ENCODE results near the gene CTSA. TPM values are rescaled to one million over a fixed set of nuclear protein-coding genes. Genes with fewer than 3 reads are reported as not detected.

Gene CTSA
- total RNA-seq, 2 experiments from 2014 or later: 34.5 to 40.2 TPM

GRCh38 chr20:45934046-45934585, 43.0 kb downstream of the CTSA start:
- Mint-ChIP-seq H3K4me3 (peak overlapping the region; percentile 95), H3K27me3 (no peaks in the 10 kb centered on the region), H3K4me1 (ENCODE audit: low read depth) (peaks cover 25% of the 10 kb centered on the region), H3K9me3 (no peaks in the 10 kb centered on the region), H3K27ac (peak overlapping the region; percentile 96), H3K36me3 (ENCODE audit: low read depth) (peaks cover 13% of the 10 kb centered on the region)
- intact Hi-C loops (cut with micrococcal nuclease): loop anchor here (2.0 to 10.0 kb wide), 2 partner anchors 49 to 109 kb away; partner anchors contain the start of gene TNNC2
- CTCF ChIA-PET: interaction anchor here (0.7 to 9.3 kb wide), 14 partner anchors 10 to 135 kb away, joined by 3 to 74 read pairs (median 4); partner anchors contain the start of genes NEURL2 and ZSWIM1
- POLR2A ChIA-PET: interaction anchor here (0.9 to 8.9 kb wide), 19 partner anchors 8 to 473 kb away, joined by 3 to 119 read pairs (median 8); partner anchors contain the start of genes CTSA, ELMO2, NEURL2 and PLTP
- no peak for TF ChIP-seq CTCF (IDR thresholded peaks at IDR 0.05)
- ATAC-seq: peak; percentile 12
- DNase-seq: peak; percentile 70

GRCh38 chr20:45934586-45935415, 43.7 kb downstream of the CTSA start, which contains the start of gene PCIF1:
Gene PCIF1 (plus strand): TSS chr20:45934683. CDS start chr20:45939000, 4,317 bp downstream.
- peaks cover 18% of the 10 kb centered on the region for H3K36me3 Mint-ChIP-seq (ENCODE audit: low read depth)
- no peak for TF ChIP-seq CTCF (IDR thresholded peaks at IDR 0.05)
- peak within 1 kb of the TSS; percentile 96 for H3K27ac Mint-ChIP-seq
- no peaks in the 10 kb centered on the region for H3K9me3 Mint-ChIP-seq
- ATAC-seq (peak; percentile 84), DNase-seq (peak; percentile 99)
- intact Hi-C loops (cut with micrococcal nuclease): loop anchor here (2.0 to 10.0 kb wide), 2 partner anchors 50 to 110 kb away; partner anchors contain the start of gene TNNC2
- ChIA-PET POLR2A (interaction anchor here (0.9 to 8.9 kb wide), 19 partner anchors 9 to 472 kb away, joined by 3 to 119 read pairs (median 11); partner anchors contain the start of genes CTSA, ELMO2, NEURL2 and PLTP), CTCF (interaction anchor here (1.0 to 9.3 kb wide), 10 partner anchors 9 to 136 kb away, joined by 3 to 74 read pairs (median 4); no protein-coding TSS in a partner anchor)
- H3K4me1 Mint-ChIP-seq (ENCODE audit: low read depth): peaks cover 25% of the 10 kb centered on the region
- H3K4me3 Mint-ChIP-seq: peak within 1 kb of the TSS; percentile 95
- no peaks in the 10 kb centered on the region for H3K27me3 Mint-ChIP-seq

DNA sequence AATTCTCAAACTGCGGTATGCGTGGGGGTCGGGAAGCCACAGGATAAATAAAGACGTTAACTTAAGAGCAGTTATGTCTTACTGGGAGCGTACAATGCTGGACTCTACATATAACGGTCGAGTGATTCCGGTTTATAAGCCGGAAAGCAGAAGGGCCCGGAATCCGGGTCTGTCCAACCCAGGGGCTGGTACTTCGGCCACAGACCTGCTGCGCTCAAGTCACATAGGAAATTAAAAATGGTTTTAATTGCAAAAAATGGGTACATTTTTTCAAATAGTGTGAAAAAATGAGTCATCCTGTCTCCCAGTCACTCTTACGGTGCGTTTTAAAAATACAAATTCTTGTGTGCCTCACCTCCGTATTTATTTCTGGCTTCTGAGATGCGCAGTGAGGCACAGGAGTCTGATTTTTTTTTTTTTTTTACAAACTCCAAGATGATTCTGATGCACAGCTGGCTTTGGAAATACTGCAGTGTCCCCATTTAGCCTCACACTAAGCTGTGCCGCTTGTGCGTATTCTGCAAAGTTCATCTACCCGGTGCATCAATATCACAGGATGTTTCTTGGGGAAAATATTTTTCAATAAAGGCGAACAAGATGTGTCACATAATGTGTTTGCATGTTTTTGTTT, 44.4 kb downstream of the CTSA start:
- peaks cover 22% of the 10 kb centered on the region for H3K36me3 Mint-ChIP-seq (ENCODE audit: low read depth)
- ChIA-PET CTCF (interaction anchor here (1.2 to 9.3 kb wide), 4 partner anchors 8 to 136 kb away, joined by 3 to 74 read pairs (median 4); no protein-coding TSS in a partner anchor), POLR2A (interaction anchor here (1.1 to 8.9 kb wide), 16 partner anchors 10 to 122 kb away, joined by 3 to 119 read pairs (median 12); partner anchors contain the start of genes CTSA, NEURL2, PLTP and UBE2C)
- intact Hi-C loops (cut with micrococcal nuclease): loop anchor here (2.0 to 10.0 kb wide), 2 partner anchors 51 to 111 kb away; partner anchors contain the start of gene TNNC2
- no peaks in the 10 kb centered on the region for H3K9me3 Mint-ChIP-seq
- H3K4me1 Mint-ChIP-seq (ENCODE audit: low read depth): peaks cover 25% of the 10 kb centered on the region
- no peak for TF ChIP-seq CTCF (IDR thresholded peaks at IDR 0.05)
- H3K27ac Mint-ChIP-seq: peak overlapping the region; percentile 89
- peak overlapping the region; percentile 95 for H3K4me3 Mint-ChIP-seq
- H3K27me3 Mint-ChIP-seq: no peaks in the 10 kb centered on the region
- DNase-seq (no peak), ATAC-seq (peak; percentile 2)

DNA sequence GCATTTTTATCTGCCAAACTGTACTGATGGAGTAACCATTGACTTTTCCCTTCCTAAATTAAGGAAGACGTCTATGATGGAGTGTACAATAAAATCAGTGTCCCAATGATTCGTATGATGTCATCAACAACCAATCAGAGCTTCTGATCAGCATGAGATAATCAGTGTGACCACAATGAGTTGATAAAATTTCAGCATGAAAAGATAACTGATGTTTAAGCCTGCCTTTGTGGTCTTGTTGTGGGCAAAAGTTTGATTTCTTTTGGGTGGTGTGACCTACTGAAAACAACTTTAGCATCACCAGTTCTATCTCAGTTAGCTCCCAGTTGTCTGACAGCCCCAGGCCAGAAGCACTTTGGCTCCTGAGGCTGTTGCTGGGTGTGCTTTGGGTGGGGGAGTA, 46.6 kb downstream of the CTSA start:
- H3K27ac Mint-ChIP-seq: peak overlapping the region; percentile 70
- DNase-seq (no peak), ATAC-seq (no peak)
- H3K4me3 Mint-ChIP-seq: no peak overlapping the region
- CTCF ChIA-PET: interaction anchor here (1.0 to 9.3 kb wide), 6 partner anchors 12 to 139 kb away, joined by 3 to 74 read pairs (median 6); no protein-coding TSS in a partner anchor
- H3K9me3 Mint-ChIP-seq: no peaks in the 10 kb centered on the region
- intact Hi-C loops (cut with micrococcal nuclease): loop anchor here (10.0 kb wide), 1 partner anchor 113 kb away; the partner anchor contains the start of gene TNNC2
- peaks cover 25% of the 10 kb centered on the region for H3K4me1 Mint-ChIP-seq (ENCODE audit: low read depth)
- peaks cover 24% of the 10 kb centered on the region for H3K36me3 Mint-ChIP-seq (ENCODE audit: low read depth)
- H3K27me3 Mint-ChIP-seq: no peaks in the 10 kb centered on the region
- no peak for TF ChIP-seq CTCF (IDR thresholded peaks at IDR 0.05)
- POLR2A ChIA-PET: interaction anchor here (1.0 to 8.9 kb wide), 7 partner anchors 10 to 114 kb away, joined by 3 to 119 read pairs (median 7); partner anchors contain the start of genes CTSA, NEURL2 and ZNF335

Data from activated CD8-positive, alpha-beta T cell treated with anti-CD3 and anti-CD28 coated beads for 36 hours (primary cell).